ENCODE results near the gene POU2F1. TPM values are rescaled to one million over a fixed set of nuclear protein-coding genes. Genes with fewer than 3 reads are reported as not detected.

POU2F1 gene
- total and polyA plus RNA-seq, 12 donors, result 1.3 to 13.9 (median 10.1) TPM

DNA sequence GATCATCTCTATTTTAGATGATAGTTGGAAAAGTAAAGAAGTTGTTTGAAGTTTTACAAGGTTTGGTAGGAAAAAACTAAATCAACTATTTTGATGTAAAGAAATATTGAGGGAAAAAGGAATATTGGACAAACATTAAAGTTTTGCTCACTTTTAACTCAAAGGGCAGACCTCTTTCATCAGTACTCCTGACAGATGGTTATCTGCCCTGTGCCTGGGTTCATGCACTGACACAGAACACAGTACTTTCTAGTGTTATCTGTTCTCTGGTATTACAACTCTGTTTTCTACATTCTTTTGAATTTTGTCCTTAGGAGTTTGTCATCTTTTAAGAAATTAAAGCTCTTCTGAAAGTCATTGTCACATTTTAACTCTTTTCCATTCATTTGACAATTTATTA lies 118.7 kb downstream of the POU2F1 start:
- TF ChIP-seq, protein P1, sequence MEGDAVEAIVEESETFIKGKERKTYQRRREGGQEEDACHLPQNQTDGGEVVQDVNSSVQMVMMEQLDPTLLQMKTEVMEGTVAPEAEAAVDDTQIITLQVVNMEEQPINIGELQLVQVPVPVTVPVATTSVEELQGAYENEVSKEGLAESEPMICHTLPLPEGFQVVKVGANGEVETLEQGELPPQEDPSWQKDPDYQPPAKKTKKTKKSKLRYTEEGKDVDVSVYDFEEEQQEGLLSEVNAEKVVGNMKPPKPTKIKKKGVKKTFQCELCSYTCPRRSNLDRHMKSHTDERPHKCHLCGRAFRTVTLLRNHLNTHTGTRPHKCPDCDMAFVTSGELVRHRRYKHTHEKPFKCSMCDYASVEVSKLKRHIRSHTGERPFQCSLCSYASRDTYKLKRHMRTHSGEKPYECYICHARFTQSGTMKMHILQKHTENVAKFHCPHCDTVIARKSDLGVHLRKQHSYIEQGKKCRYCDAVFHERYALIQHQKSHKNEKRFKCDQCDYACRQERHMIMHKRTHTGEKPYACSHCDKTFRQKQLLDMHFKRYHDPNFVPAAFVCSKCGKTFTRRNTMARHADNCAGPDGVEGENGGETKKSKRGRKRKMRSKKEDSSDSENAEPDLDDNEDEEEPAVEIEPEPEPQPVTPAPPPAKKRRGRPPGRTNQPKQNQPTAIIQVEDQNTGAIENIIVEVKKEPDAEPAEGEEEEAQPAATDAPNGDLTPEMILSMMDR (IDR thresholded peaks at IDR 0.05), result no peak
- H3K27me3 ChIP-seq, result no peaks in the 10 kb centered on the region
- peaks cover 0 to 30% (median 0%) of the 10 kb centered on the region in 9 donors for H3K36me3 ChIP-seq
- H3K4me3 ChIP-seq, result no peak overlapping the region
- H3K27ac ChIP-seq, result no peak overlapping the region
- peaks cover 0 to under 1% (median 0%) of the 10 kb centered on the region in 9 donors for H3K4me1 ChIP-seq
- no peak for ATAC-seq
- no peak for DNase-seq
- intact Hi-C loops (cut with DNase I), result no loop called here
- peaks cover 0 to 34% (median 6%) of the 10 kb centered on the region in 11 donors for H3K9me3 ChIP-seq

DNA sequence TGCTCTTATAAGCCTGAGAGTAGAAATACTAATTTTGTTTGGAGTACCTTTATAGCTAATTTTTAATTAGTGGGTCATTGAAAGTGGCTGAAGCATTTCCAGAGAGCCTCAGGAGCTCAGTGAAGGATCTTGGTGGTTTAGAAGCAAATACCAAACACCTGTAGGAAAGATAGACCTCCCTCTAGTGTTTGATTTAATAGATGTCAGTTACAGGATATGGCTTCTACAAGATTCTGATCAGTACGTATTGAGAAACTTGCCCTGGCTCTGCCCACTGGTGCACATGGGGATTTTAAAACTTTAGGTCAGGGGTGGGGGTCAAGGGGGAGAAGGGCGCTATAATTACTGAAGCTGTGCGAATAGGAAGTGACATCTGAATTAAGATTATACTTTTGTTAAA lies 122.2 kb downstream of the POU2F1 start:
- no peak overlapping the region for H3K4me3 ChIP-seq
- no peak for ATAC-seq
- TF ChIP-seq, protein P1 (IDR thresholded peaks at IDR 0.05), result peak in 1 of 9 donors; percentile 5

DNA sequence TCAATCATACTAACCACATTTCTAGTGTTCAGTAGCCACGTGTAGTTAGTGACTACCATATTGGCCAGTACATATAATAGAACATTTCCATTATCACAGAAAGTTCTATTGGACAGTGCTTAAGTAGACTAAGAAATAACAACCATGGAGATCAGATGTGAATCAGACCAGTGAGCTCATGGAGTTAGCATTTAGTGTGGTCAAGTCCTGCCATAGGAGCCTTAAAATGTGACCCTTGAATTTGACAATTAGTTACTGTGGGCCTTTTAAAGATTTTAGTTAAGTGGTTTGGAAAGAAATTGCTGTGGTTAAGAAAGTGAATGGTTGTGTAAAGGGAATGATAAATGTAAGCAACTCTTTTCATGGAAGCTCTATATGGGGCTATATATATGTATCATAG lies 123.4 kb downstream of the POU2F1 start:
- TF ChIP-seq, protein P1 (IDR thresholded peaks at IDR 0.05), result no peak
- Histone ChIP-seq H3K27me3 (no peaks in the 10 kb centered on the region), H3K9me3 (peaks cover 0 to 6% (median 0%) of the 10 kb centered on the region in 11 donors), H3K4me1 (peaks cover 0 to 12% (median 0%) of the 10 kb centered on the region in 9 donors), H3K27ac (no peak overlapping the region), H3K36me3 (peaks cover 0 to under 1% (median 0%) of the 10 kb centered on the region in 9 donors), H3K4me3 (no peak overlapping the region)
- 94% methylated on average over 1 of the region's 1 CpG for WGBS, 2 donors
- no peak for DNase-seq
- no peak for ATAC-seq
- intact Hi-C loops (cut with DNase I), result no loop called here

More for the DNA sequence above, 122.2 kb downstream of the POU2F1 start:
- intact Hi-C loops (cut with DNase I), result no loop called here
- peaks cover 0 to 12% (median 0%) of the 10 kb centered on the region in 9 donors for H3K4me1 ChIP-seq
- DNase-seq, result no peak
- H3K36me3 ChIP-seq, result peaks cover 0 to 14% (median 0%) of the 10 kb centered on the region in 9 donors
- H3K27ac ChIP-seq, result no peak overlapping the region
- peaks cover 0 to 17% (median 0%) of the 10 kb centered on the region in 11 donors for H3K9me3 ChIP-seq
- 90 to 91% methylated on average over 3 of the region's 3 CpGs for WGBS, 2 donors
- H3K27me3 ChIP-seq, result no peaks in the 10 kb centered on the region

DNA sequence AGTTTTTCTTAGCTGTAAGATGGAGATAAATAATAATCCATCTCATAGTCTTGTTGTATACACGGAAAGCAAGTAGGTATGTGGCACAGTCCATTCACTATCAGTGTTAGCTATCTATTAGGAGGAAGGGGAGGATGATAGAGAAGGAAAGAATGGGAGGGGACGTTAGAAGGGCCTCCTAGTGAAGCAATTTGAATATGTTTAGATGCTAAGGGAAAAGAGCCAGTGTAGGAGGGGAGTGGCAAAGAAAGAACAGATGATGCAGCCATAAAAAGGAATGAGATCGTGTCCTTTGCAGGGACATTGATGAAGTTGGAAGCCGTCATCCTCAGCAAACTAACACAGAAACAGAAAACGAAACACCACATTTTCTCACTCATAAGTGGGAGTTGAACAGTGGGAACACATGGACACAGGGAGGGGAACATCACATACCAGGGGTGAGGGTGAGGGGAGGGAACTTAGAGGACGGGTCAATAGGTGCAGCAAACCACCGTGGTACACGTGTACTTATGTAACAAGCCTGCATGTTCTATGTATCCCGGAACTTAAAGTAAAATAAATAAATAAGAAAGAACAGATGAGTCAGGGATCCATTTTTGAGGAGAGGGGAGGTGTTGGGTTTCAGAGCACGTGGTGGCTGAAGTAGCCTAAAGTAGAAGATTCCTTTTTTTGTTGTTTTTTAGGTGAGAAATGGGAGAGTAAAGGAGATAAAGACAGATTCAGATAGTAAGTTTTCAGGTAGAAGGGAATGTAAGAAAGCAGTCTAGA lies 124.1 kb downstream of the POU2F1 start:
- Histone ChIP-seq H3K36me3 (no peaks in the 10 kb centered on the region), H3K27me3 (no peaks in the 10 kb centered on the region), H3K9me3 (peaks cover 0 to 6% (median 0%) of the 10 kb centered on the region in 11 donors), H3K4me3 (no peak overlapping the region), H3K27ac (no peak overlapping the region), H3K4me1 (peaks cover 0 to 12% (median 0%) of the 10 kb centered on the region in 9 donors)
- no peak for DNase-seq
- WGBS, 2 donors, result 77 to 82% methylated on average over 10 of the region's 10 CpGs
- intact Hi-C loops (cut with DNase I), result no loop called here
- TF ChIP-seq, protein P1 (IDR thresholded peaks at IDR 0.05), result no peak
- ATAC-seq, result no peak
